ENCODE measurements around the gene HIPK4.
"Not testable (repeated sequence)": the region's sequence is repeated elsewhere in the genome, so short reads cannot be mapped to it uniquely, and the experiment has no call there.

Gene HIPK4, protein sequence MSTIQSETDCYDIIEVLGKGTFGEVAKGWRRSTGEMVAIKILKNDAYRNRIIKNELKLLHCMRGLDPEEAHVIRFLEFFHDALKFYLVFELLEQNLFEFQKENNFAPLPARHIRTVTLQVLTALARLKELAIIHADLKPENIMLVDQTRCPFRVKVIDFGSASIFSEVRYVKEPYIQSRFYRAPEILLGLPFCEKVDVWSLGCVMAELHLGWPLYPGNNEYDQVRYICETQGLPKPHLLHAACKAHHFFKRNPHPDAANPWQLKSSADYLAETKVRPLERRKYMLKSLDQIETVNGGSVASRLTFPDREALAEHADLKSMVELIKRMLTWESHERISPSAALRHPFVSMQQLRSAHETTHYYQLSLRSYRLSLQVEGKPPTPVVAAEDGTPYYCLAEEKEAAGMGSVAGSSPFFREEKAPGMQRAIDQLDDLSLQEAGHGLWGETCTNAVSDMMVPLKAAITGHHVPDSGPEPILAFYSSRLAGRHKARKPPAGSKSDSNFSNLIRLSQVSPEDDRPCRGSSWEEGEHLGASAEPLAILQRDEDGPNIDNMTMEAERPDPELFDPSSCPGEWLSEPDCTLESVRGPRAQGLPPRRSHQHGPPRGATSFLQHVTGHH

GRCh38 chr19:40390084-40390742, at the start of gene HIPK4:
Gene HIPK4 (minus strand): TSS chr19:40390181. CDS start chr19:40389902, 279 bp downstream.
- no peak for DNase-seq (ENCODE audit: low read depth)
- H3K4me3 ChIP-seq (ENCODE audit: low read depth, low read length) = no peak within 1 kb of the TSS

GRCh38 chr19:40438284-40438683, 48.3 kb upstream of the HIPK4 start:
- no peak overlapping the region for H3K4me3 ChIP-seq (ENCODE audit: low read depth, low read length)
- DNase-seq (ENCODE audit: low read depth) = no peak

- DNase-seq (ENCODE audit: low read depth) = peak; percentile 66
- H3K4me3 ChIP-seq (ENCODE audit: low read depth, low read length) = peak overlapping the region; percentile 40
Measured at GRCh38 chr19:40433391-40434216, 43.6 kb upstream of the HIPK4 start.

GRCh38 chr19:40432760-40433159, 42.8 kb upstream of the HIPK4 start:
- H3K4me3 ChIP-seq (ENCODE audit: low read depth, low read length) = not testable (repeated sequence)

GRCh38 chr19:40431698-40432097, 41.7 kb upstream of the HIPK4 start:
- no peak overlapping the region for H3K4me3 ChIP-seq (ENCODE audit: low read depth, low read length)
- DNase-seq (ENCODE audit: low read depth) = no peak

More at GRCh38 chr19:40432760-40433159, 42.8 kb upstream of the HIPK4 start:
- not testable (repeated sequence) for DNase-seq (ENCODE audit: low read depth)

GRCh38 chr19:40430242-40430641, 40.3 kb upstream of the HIPK4 start:
- H3K4me3 ChIP-seq (ENCODE audit: low read depth, low read length); DNase-seq (ENCODE audit: low read depth): not testable (repeated sequence)

- H3K4me3 ChIP-seq (ENCODE audit: low read depth, low read length); DNase-seq (ENCODE audit: low read depth): not testable (repeated sequence)
Measured at GRCh38 chr19:40428197-40428596, 38.2 kb upstream of the HIPK4 start.

DNA sequence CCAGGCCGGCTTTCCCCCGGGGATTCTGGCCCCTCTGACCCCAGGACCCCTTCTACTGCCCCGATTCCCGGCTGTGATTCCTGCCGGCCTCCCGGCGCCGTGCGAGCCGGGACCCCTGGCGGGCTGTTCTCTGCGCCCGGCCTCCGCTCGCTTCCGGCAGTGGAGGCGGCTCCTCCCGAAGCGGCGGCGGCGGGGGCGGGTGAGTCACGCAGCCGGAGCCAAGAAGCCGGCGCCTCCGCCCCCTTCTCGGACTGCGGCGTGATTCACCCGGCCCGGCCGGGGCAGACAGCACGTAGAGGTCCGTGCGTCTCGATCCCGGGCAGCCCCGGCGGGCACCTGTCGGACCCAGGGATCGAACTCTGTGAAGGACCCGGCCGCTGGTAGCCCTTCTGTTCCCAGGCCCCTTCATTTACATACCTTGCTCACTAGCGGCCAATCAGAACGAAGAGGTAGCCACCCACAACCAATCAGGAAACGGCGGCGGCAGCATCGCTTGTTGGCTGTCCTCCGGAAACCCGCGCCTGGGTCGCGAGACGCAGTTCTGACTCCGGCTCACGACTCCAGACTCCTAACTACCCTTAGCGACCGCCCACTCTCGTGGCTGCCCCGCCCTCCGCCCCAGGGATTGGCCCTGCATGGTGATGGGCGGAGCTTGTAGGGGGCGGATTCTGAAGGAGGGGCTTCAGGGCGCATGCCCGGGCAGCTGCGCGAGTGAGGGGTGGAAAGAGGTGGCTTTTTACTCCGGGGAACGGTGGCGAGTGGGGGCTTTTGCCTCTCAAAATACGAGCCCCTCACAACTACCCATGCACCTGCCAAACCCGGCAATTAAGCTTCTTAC, 35.7 kb upstream of the HIPK4 start, which contains the start of gene SERTAD1:
TSS of gene SERTAD1 (minus strand) at position 543 of the 838 bp plus-strand sequence. CDS start 2,446 bp downstream, outside the sequence.
- peak; percentile 97 for DNase-seq (ENCODE audit: low read depth)
- peak within 1 kb of the TSS; percentile 59 for H3K4me3 ChIP-seq (ENCODE audit: low read depth, low read length)

DNA sequence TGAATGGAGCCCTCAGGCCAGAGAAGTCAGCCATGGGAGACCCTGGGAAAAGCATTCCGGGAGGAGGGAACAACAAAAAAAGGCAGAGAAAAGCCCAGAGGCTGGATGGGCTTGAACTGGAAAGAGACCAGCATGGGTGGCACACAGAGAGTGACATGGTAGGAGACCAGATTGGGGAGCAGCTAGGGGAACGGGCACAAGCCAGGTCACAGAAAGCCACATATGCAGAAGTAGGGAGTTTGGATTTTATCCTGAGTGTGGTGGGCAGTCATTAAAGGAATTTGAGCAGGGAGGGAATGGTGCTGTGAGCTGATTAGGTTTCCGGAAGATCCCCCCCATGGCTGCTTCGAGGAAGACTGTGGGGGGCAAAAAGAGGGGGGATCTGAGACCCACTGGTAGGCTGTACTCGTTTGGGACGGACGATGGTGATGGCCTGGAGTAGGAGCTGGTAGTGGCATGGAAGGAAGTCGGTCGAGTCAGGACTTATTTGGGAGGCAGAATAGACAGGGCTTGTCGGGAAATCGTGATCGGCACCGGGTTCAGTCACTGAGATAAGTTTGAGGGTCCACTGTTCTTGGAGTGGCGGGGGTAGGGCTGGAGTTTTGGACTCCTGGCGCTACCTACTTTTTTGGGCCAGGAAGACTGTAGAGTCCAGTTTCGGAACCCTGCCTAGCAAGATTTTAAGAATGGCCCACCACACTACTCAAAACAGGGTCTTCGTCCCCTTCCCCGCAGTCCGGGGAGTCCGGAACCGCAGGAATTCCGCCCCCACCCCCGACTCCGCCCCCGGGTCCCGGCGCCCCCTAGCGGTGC, 34.9 kb upstream of the HIPK4 start:
- no peak for DNase-seq (ENCODE audit: low read depth)

DNA sequence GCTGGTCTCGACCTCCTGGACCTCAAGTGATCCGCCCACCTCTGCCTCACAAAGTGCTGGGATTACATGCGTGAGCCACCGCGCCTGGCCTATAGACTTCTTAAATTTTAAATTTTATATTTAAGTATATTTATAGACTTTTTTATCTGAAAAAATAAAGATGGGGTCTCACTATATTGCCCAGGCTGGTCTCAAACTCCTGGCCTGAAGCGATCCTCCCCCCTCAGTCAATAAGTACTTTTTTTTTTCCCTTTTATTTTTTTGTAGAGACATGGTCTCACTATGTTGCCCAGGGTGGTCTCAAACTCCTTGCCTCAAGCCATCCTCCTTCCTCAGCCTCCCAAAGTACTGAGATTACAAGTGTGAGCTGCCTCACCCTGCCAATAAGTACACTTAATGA, 34.0 kb upstream of the HIPK4 start:
- H3K4me3 ChIP-seq (ENCODE audit: low read depth, low read length) = peak overlapping the region; percentile 59
- DNase-seq (ENCODE audit: low read depth) = no peak

More for the DNA sequence above, 34.9 kb upstream of the HIPK4 start:
- H3K4me3 ChIP-seq (ENCODE audit: low read depth, low read length) = peak overlapping the region; percentile 59

GRCh38 chr19:40422748-40423566, 33.0 kb upstream of the HIPK4 start:
- no peak for DNase-seq (ENCODE audit: low read depth)
- no peak overlapping the region for H3K4me3 ChIP-seq (ENCODE audit: low read depth, low read length)

GRCh38 chr19:40421993-40422747, 32.2 kb upstream of the HIPK4 start:
- no peak overlapping the region for H3K4me3 ChIP-seq (ENCODE audit: low read depth, low read length)
- DNase-seq (ENCODE audit: low read depth) = no peak

- no peak for DNase-seq (ENCODE audit: low read depth)
- H3K4me3 ChIP-seq (ENCODE audit: low read depth, low read length) = peak overlapping the region; percentile 62
Measured at GRCh38 chr19:40420766-40421765, 31.1 kb upstream of the HIPK4 start.

GRCh38 chr19:40420451-40420765, 30.4 kb upstream of the HIPK4 start:
- DNase-seq (ENCODE audit: low read depth) = no peak

DNA sequence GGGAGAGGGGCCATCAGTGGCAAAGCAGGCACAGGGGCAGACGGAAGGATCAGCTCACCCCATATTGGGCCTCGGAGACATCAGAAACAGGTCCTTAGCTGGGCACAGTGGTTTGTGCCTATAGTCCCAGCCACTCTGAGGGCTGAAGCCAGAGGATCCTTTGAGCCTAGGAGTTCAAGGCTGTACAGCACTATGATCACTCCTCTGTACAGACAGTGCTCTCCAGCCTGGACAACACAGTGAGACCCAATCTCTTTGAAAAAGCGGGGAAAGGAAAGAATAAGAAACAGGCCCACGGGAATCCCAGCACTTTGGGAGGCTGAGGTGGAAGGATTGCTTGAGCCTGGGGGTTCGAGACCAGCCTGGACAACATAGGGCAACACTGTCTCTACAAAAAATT, 29.8 kb upstream of the HIPK4 start:
- no peak for DNase-seq (ENCODE audit: low read depth)
- H3K4me3 ChIP-seq (ENCODE audit: low read depth, low read length) = no peak overlapping the region

More at GRCh38 chr19:40420451-40420765, 30.4 kb upstream of the HIPK4 start:
- peak overlapping the region; percentile 62 for H3K4me3 ChIP-seq (ENCODE audit: low read depth, low read length)
